MM.1S (cell line): ENCODE data around the gene NQO1.
A peak's percentile ranks its signal among the peaks of the same experiment; 100 is the strongest.

Source experiments
- DNase-seq: peaks from one replicate; pipeline ENCODE4 v3.0.0-alpha.2; 2015
- H2AFZ ChIP-seq: fragments of 300-600 bp; sonication (generic); 2 replicates; pipeline ENCODE4 v1.6.0; 2016; ENCODE audit warnings: antibody characterized with exemption, low read length
- H3F3A ChIP-seq: fragments of 300-600 bp; sonication (generic); 2 replicates; pipeline ENCODE4 v1.6.1; 2016; ENCODE audit warnings: mild to moderate bottlenecking, antibody characterized with exemption, low read length, moderate library complexity, mixed read lengths; ENCODE audit not compliant: insufficient read depth
- H3K27ac ChIP-seq: fragments of 300-600 bp; sonication (generic); 2 replicates; pipeline ENCODE4 v1.5.1; 2016; ENCODE audit warnings: mild to moderate bottlenecking, low read length
- H3K27me3 ChIP-seq: fragments of 300-600 bp; sonication (generic); replicated peaks from 2 replicates; pipeline ENCODE4 v1.6.0; 2016; ENCODE audit warnings: low read length; ENCODE audit not compliant: insufficient read depth
- H3K36me3 ChIP-seq: fragments of 300-600 bp; sonication (generic); replicated peaks from 2 replicates; pipeline ENCODE4 v1.6.1; 2016; ENCODE audit warnings: mild to moderate bottlenecking, low read length, mixed read lengths; ENCODE audit not compliant: insufficient read depth
- H3K4me1 ChIP-seq: fragments of 300-600 bp; sonication (generic); 2 replicates; pipeline ENCODE4 v1.6.1; 2016; ENCODE audit warnings: low read length, mixed read lengths
- H3K4me2 ChIP-seq: fragments of 300-600 bp; sonication (generic); 2 replicates; pipeline ENCODE4 v1.6.0; 2016; ENCODE audit warnings: low read depth, low read length
- H3K4me3 ChIP-seq: fragments of 300-600 bp; sonication (generic); 2 replicates; pipeline ENCODE4 v1.5.1; 2016; ENCODE audit warnings: low read length, mixed read lengths
- H3K79me2 ChIP-seq: fragments of 300-600 bp; sonication (generic); 2 replicates; pipeline ENCODE4 v1.6.1; 2016; ENCODE audit warnings: mixed run types, low read length, mixed read lengths
- H3K9ac ChIP-seq: fragments of 300-600 bp; sonication (generic); 2 replicates; pipeline ENCODE4 v1.6.1; 2016; ENCODE audit warnings: low read length, mixed read lengths
- H3K9me2 ChIP-seq: fragments of 300-600 bp; sonication (generic); replicated peaks from 2 replicates; pipeline ENCODE4 v1.6.1; 2016; ENCODE audit warnings: mild to moderate bottlenecking, low read length, mixed read lengths; ENCODE audit not compliant: insufficient read depth
- H3K9me3 ChIP-seq: fragments of 300-600 bp; sonication (generic); replicated peaks from 2 replicates; pipeline ENCODE4 v1.6.1; 2016; ENCODE audit warnings: mild to moderate bottlenecking, low read length, mixed read lengths; ENCODE audit not compliant: insufficient read depth
- H4K20me1 ChIP-seq: fragments of 300-600 bp; sonication (generic); 2 replicates; pipeline ENCODE4 v1.6.1; 2016; ENCODE audit warnings: mild to moderate bottlenecking, low read length, moderate library complexity, mixed read lengths; ENCODE audit not compliant: insufficient read depth
- CTCF ChIP-seq: fragments of 300-600 bp; sonication (generic); IDR thresholded peaks from 2 replicates; pipeline ENCODE4 v1.5.1; 2016; ENCODE audit warnings: antibody characterized with exemption, low read length, mixed read lengths
- EZH2 ChIP-seq: fragments of 300-600 bp; sonication (generic); optimal IDR thresholded peaks from 2 replicates; pipeline ENCODE3; 2017; ENCODE audit warnings: low read depth, mild to moderate bottlenecking, antibody characterized with exemption, low read length, mixed read lengths
- EZH2phosphoT487 ChIP-seq: fragments of 300-600 bp; sonication (generic); IDR thresholded peaks from 2 replicates; pipeline ENCODE4 v1.6.1; 2018; ENCODE audit warnings: antibody characterized with exemption, low read length

Gene NQO1

GRCh38 chr16:69725480-69726312 lies 664 bp downstream of the NQO1 start:
- Histone ChIP-seq H3K4me1 (peaks cover 15% of the 10 kb centered on the region), H3K79me2 (no peaks in the 10 kb centered on the region), H3K27ac (peak overlapping the region; percentile 64; the same call in 1 of the 2 replicates), H4K20me1 (no peaks in the 10 kb centered on the region), H2AFZ (peak overlapping the region; percentile 96), H3F3A (peaks cover 3% of the 10 kb centered on the region; the same call in 1 of the 2 replicates), H3K9me2 (no peaks in the 10 kb centered on the region), H3K9ac (peak overlapping the region; percentile 53), H3K9me3 (no peaks in the 10 kb centered on the region), H3K36me3 (no peaks in the 10 kb centered on the region), H3K4me3 (peak overlapping the region; percentile 78), H3K27me3 (no peaks in the 10 kb centered on the region), H3K4me2 (peak overlapping the region; percentile 96)
- DNase-seq: no peak
- no peak for TF ChIP-seq CTCF
- TF ChIP-seq EZH2: no peak
- no peak for TF ChIP-seq EZH2phosphoT487

- peaks cover 15% of the 10 kb centered on the region for H3K4me1 ChIP-seq
Measured at GRCh38 chr16:69724981-69725479, 1.3 kb downstream of the NQO1 start.

GRCh38 chr16:69724414-69724873 lies 1.9 kb downstream of the NQO1 start:
- Histone ChIP-seq H3K4me3 (no peak overlapping the region), H3K27ac (no peak overlapping the region), H3K9me2 (no peaks in the 10 kb centered on the region), H3K79me2 (no peaks in the 10 kb centered on the region), H3K9ac (no peak overlapping the region), H3K9me3 (no peaks in the 10 kb centered on the region), H4K20me1 (no peaks in the 10 kb centered on the region), H3K4me2 (no peak overlapping the region), H3F3A (peaks cover 3% of the 10 kb centered on the region; the same call in 1 of the 2 replicates), H3K36me3 (no peaks in the 10 kb centered on the region), H3K4me1 (peaks cover 15% of the 10 kb centered on the region), H2AFZ (no peak overlapping the region), H3K27me3 (no peaks in the 10 kb centered on the region)
- TF ChIP-seq EZH2phosphoT487 (no peak), EZH2 (no peak), CTCF (no peak)
- DNase-seq: no peak

More at GRCh38 chr16:69724981-69725479, 1.3 kb downstream of the NQO1 start:
- no peaks in the 10 kb centered on the region for H3K27me3 ChIP-seq
- no peak overlapping the region for H3K4me2 ChIP-seq
- H3K9me2 ChIP-seq: no peaks in the 10 kb centered on the region
- H3K27ac ChIP-seq: no peak overlapping the region
- peaks cover 3% of the 10 kb centered on the region; the same call in 1 of the 2 replicates for H3F3A ChIP-seq
- TF ChIP-seq EZH2phosphoT487: no peak
- no peak for DNase-seq
- no peaks in the 10 kb centered on the region for H4K20me1 ChIP-seq
- H3K9ac ChIP-seq: no peak overlapping the region
- no peak overlapping the region for H3K4me3 ChIP-seq
- H3K9me3 ChIP-seq: no peaks in the 10 kb centered on the region
- H3K79me2 ChIP-seq: no peaks in the 10 kb centered on the region
- no peaks in the 10 kb centered on the region for H3K36me3 ChIP-seq
- no peak overlapping the region for H2AFZ ChIP-seq
